OCI-LY1 (cell line): ENCODE data around the gene LRRC37A2.
"Not testable (repeated sequence)": the region's sequence is repeated elsewhere in the genome, so short reads cannot be mapped to it uniquely, and the experiment has no call there.

Experiments
- CTCF ChIP-seq: fragments of 200-600 bp; sonication (generic), shearing (Covaris generic); IDR thresholded peaks from 2 replicates; pipeline ENCODE4 v1.5.1; 2017; ENCODE audit warnings: mild to moderate bottlenecking, antibody characterized with exemption, low read length, moderate library complexity, mixed read lengths
- EZH2 ChIP-seq: fragments of 200-600 bp; sonication (generic), shearing (Covaris generic); IDR thresholded peaks from 2 replicates; pipeline ENCODE4 v1.8.0; 2017; ENCODE audit warnings: borderline replicate concordance, mixed run types, mild to moderate bottlenecking, antibody characterized with exemption, low read length, moderate library complexity, mixed read lengths

- TF ChIP-seq CTCF, EZH2: not testable (repeated sequence)
Measured at GRCh38 chr17:46566980-46567379, 54.7 kb downstream of the LRRC37A2 start.
